Renal cortex interstitium (tissue), 11 donors: ENCODE results near the gene G6PC3. TPM values are rescaled to one million over a fixed set of nuclear protein-coding genes. Genes with fewer than 3 reads are reported as not detected.
"Not testable (repeated sequence)": the region's sequence is repeated elsewhere in the genome, so short reads cannot be mapped to it uniquely, and the experiment has no call there.

Experiments used
- DNase-seq, 11 donors: peaks; one replicate each; pipeline ENCODE4 v3.0.0-alpha.2; 2013; ENCODE audit warnings: low read depth in 9 of 11, low spot score in 4 of 11; ENCODE audit errors: extremely low read depth in 1 of 11
- polyA plus RNA-seq, 3 donors: library from polyadenylated mRNA; unstranded; fragments of 120-200 nt; gene quantifications; one replicate each; pipeline ENCODE4 v1.2.1, GENCODE V29; 2013; ENCODE audit not compliant: insufficient read length in 3 of 3

The G6PC3 gene
- polyA plus RNA-seq, 3 donors, result 73.8 to 90.2 (median 84.7) TPM

DNA sequence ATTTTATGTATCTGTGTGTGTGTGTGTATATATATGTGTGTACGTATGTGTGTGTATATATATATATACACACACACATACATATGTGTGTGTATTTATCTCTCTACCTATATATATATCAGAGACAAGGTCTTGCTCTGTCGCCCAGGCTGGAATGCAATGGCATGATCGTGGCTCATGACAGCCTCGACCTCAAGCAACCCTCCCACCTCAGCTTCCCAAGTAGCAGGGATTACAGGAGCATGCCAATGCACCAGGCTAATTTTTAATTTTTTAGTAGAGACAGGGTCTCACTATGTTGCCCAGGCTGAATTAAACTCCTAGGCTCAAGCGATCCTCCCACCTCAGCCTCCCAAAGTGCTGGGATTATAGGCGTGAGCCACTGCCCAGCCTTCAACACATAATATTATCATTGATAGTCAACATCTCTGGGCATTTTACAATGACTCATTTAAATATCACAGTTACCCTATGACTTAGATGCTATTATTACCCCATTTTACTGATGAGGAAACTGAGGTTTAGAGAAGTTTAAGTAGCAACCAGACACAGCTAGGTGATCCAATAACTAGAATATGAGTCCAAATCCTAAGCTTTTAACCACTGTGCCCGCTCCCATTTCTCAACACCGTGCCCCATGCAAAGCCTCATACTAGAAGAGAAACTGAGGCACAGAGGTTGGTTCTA is 24.3 kb downstream of the G6PC3 start:
- DNase-seq, result no peak

DNA sequence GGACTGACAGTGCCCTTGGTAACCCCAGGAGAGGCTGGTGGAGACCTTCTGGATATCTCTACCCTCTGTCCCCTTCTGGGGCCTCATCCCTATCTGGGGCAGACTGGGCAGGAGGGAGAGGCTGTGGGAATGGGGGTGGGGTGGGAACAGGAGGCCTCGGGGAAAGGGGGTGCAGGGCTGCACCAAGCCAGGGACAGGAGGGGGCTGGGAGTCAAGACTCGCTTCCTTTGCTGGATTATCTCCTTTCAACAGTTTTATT is 24.8 kb downstream of the G6PC3 start:
- no peak for DNase-seq

DNA sequence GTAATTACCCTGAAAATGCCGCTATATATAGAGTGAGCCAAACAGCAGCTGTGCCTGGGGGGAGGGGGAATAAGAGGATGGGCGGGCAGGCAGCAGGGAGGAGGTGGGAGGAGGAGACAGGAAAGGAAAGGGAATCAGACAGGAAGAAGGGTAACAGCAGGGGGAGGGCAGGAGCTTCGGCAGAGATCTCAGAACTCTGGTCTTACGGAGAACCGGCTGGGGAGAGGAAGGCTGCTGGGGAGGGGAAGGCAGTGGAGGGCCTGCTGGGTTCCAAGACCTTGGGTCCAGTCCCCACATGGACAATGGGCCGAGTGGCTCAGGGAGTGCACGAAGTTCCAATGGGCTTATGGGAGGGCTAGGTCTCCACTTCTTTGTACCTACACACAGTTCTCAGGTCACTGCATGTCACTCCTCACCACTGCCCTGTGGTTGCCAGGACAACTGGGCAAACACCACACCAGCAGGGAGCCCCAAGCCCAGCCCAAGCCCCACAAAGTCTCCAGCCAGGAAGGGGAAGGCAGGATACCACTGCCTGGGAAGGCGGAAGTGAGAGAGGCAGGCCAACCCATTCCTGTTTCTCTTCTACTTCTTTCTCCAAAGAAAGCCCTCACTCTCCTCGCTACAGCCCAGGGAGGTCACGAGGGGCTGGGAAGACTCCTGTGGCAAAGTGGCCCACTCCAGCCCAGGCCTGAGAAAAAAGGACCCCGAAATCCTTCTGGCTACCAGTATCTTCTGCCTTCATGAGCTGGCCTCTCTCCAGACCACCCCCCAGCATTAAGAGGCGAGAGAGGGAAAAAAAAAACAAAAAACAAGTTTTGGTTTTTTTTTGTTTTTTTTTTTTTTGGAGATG is 25.3 kb downstream of the G6PC3 start:
- peak; percentile 68 to 92 (median 83) for DNase-seq

DNA sequence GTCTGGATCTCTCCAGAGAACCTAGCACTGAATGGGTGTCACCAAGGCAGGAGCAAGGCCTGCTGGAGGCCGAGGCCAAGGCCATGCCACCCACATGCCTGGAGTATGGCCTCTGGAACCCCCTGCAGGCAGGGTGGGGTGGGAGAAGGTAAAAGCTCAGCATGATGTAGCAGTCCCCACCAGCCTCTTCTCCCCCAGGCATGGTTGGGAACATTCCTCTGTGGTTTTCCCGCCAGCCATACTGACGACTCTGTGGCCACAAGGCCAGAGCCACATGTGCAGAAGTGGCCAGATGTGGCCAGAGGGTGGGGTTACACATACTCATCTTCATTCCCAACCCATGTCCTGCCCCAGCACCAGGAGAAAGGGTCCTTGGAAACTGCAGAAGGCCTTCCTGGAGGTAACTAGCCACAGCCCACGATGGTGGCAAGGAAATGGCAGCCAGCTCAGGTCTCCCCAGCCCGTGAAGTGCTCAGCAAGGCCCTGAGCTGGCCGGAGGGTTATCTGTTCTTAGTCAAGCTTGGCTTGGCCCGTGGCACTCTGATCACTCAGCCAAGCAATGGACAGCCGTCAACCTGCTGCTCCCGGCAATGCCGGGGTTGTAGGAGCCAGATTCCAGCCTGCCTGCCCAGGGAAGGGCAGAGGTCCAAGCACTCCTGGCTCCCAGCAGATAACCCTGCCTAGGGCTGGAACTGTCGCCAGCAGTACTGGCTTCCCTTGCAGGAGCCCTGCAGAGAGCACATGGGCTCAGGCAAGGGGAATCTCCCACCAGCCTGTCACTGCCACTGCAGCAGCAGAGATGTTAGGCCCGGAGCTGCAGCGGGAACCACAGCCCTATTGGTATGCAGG is 26.8 kb downstream of the G6PC3 start:
- no peak for DNase-seq

DNA sequence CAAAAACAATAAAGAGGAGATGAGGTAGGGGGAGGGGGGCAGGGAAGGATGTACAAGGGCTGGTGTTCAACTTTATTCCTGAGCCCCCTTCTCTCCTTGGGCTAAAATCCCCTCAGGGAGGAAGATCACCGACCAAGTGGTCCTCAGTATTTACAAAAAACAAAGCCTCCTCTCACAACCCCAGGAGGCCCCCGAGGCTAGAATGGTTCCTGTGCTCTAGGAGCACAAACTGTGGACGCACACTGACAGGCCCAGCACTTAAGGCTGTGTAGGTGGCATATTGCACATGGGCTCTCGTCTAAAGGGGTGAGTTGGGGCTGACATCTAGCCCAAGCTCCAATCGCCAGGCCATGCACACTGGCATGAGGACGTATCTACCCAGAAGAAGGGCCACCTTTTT is 31.3 kb downstream of the G6PC3 start:
- DNase-seq, result not testable (repeated sequence)

DNA sequence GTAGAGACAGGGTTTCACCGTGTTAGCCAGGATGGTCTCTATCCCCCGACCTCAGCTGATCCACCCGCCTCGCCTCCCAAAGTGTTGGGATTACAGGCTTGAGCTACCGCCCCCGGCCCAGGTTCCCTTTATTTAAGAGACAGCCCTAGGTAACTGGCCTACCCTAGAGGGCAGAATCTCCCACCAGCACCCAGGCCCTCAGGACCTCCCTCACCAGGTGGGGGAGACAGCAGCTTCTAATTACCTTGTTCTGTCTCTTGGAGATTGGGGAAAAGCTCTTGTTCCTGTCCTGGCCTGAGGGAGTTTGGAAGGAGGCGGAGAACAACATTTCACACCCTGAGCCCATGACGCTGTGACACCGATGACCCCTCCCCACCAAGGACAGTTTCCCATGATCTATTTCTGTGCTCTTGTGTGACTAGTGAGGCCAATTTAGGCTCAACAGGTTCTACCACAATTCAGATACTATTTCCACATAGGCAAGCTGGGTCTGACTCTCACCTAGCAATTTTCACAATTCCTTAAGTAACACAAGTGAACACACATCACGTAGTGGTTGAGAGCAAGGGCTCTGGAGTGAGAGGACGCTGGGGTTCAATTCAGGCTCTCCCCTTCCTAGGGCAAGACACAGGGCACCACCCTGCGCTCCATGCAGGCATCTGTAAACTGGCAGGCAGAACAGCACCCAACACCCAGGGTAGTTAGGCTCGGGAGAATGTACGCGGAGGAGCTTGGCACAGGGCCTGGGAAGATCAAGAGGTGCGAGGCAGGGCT is 32.5 kb downstream of the G6PC3 start:
- DNase-seq, result no peak

DNA sequence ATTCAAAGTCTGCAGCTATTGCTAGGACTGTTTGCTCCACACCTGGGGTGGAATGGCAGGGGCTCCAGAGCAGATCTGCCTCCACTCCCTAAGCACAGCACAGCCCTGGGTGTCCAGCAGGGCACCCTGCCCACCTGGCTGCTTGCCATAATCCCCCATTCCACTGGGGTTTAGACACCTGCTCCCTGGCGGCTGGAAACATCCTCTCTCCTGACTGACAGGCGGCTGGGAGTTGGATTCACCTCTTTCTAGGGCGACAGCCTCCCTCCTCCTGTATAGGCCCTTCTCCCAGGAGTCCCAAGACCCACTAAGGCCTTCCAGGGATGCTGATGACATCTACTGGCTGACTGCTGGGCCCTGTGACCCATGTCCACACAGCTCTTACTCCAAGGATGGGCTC is 34.9 kb downstream of the G6PC3 start:
- no peak for DNase-seq

DNA sequence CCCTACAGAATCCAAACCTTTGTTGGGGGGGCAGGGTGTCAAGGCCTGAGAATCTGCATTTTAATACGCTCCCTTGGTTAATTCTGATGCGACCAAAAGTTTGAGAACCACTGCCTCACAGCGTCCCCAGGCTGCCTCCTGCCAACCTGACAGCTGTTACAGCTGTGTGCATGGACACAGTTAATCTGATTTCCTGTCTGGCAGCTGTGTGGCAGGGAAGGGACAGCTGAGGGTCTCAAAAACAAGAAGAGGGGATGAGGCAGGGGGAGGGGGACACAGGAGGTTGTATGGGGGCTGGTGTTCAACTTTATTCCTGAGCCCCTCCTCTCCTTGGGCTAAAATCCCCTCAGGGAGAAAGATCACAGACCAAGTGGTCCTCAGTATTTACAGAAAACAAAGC is 35.4 kb downstream of the G6PC3 start:
- DNase-seq, result no peak

DNA sequence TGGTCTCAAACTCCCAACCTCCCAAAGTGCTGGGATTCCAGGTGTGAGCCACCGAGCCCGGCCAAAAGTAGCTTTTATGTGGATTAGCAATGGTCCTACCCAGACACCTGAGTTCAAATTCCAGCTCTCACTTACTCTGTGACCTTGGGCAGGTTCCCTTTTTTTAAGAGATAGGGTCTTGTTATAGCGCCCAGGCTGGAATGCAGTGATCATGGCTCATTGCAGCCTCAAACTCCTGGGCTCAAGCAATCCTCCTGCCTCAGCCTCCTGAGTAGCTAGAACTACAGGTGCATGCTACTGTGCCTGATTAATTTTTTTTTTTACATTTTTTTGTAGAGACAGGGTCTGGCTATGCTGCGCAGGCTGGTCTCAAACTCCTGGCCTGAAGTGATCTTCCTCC is 36.3 kb downstream of the G6PC3 start:
- DNase-seq, result no peak

DNA sequence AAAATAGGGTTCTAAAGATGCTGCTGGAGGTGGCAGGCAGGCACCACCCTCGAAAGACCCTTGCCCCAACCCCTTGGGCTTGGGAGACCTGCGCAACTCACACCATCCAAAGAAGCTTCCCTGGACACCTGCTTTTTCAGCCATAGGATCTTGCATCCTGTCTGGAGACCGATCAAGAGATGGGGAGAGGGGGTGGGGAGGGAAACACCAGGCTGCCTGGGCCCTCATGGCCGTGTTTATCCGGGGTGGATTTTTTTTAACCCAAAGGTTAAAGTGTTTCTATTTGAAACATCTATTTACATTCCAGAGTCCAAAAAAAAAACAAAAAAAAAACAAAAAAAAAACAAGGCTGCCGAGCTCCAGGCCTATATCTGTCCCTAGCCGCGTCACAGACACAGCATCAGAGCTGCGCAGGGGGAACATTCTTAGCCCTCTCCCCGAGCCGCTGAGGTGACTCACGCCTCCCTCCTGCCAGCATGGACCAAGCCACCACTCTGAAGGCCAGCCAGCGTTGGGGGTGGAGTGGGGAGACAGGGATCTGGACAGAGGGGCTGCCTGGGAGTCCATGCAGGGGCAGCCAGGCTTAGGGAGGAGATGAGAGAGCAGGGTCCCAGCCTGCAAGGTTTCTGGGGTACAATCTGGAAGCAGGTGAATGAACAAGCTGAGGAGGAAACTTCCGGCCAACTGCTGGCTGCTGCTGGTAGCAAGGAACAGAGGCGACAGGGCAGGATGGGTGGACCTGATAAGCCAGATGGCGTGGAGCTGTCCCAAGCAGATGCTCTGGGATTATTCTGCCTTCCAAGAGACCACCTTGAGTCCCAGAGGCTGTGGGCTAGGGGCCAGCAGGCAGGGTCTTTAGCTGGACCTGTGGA is 38.1 kb downstream of the G6PC3 start:
- DNase-seq, result peak in 2 of 11 donors; percentile 39 to 52

DNA sequence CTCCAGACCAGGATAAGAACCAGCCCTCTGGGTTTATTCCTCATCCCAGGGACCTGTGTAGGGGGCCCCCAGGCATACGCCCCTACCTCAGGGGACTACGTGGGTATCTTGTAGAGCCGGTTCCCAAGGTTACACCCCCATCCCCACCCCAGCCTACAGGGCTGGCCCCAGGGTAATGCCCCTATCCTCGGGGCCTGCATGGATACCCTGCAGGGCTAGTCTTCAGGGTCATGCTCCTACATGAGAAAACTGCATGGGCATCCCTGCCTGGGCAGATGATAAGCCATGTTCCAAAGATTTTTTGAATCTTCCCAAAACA is 38.7 kb downstream of the G6PC3 start:
- DNase-seq, result no peak

DNA sequence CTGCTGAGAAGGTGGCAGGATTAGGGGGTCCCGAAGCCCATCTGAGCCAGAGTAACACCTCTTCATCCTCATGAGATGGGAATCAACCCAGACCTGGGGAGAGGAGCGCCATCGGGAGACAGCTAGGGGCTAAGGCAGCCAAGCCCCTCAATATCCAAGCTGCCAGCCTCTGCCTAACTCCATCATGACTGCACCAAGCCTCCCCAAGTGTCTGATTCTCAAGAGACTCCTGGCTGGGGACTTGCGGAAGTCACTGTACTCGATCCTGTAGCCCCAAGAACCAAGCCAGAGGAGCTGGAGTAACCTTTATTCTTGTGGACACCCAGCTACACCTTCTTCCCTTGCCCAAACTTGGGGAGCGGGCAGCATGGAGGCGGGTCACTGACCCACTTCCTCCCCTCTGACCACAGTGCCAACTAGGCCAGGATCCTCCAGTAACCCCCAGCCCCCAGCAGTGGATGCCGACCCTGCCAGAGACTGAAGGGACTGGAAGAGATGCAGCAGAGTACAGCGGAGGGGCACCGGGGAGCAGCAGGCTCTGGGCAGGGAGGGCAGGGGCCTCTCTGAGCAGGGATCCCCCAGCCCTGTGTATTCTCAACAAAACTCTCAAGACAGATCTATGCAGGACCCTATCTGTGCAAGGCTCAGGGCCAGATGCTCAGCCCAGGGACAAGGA is 39.6 kb downstream of the G6PC3 start:
- DNase-seq, result no peak

DNA sequence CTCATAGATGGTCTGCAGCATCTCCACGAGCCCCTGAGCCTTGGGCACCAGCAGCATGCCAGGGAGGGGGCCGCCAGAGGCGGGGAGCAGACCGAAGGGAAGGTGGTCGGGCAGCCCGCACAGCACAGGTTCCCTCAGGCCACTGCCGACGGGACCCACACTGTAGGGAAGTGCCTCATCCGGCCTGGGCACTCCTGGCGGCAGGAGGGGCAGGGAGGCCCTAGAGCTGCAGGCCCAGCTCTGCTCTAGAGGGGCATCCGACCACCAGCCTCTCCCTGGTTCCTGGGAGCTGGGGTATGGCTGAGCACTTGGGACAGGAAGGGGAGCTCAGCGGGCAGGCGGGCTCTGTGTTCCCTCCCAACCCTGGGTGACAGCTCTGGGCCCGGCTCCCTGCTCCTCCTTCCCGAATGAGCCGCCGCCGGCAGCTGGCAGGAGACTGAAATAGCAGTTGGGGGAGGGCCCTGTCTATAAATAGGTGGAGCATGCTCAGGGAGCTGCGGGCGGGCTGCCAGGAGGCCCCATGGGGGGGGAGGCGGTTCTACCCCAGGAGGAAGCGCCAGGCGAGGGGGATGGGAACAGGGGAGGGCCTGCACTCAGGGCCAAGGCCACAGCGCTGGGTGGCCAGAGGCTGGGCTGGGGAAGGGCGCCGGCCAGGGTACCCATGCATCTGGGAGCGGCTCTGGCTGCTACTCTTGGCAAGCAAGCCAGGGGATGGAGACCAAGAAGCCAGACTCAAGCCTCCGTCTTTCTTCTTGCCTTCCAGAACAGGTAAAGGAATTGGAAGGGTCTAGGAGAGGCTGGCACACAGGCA is 40.5 kb downstream of the G6PC3 start:
- peak; percentile 61 to 90 (median 84) for DNase-seq

DNA sequence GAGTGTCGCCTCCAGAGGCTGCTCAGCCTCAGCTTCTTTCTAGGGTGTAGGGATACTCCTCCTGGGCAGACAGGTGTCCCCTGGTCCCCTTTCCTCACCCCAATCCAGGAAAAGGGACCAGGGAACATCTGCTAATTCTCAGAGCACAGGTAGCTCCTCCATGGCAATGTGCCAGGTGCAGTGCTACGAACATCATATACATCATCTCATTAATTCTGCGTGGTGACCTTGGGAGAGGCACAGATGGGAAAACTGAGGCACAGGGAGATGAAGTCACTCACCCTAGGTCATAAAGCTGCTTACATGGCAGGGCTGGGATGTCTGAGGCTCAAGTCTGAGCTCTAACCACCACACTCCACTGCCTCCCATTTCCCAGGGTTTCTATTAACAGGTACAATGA is 41.2 kb downstream of the G6PC3 start:
- DNase-seq, result no peak

DNA sequence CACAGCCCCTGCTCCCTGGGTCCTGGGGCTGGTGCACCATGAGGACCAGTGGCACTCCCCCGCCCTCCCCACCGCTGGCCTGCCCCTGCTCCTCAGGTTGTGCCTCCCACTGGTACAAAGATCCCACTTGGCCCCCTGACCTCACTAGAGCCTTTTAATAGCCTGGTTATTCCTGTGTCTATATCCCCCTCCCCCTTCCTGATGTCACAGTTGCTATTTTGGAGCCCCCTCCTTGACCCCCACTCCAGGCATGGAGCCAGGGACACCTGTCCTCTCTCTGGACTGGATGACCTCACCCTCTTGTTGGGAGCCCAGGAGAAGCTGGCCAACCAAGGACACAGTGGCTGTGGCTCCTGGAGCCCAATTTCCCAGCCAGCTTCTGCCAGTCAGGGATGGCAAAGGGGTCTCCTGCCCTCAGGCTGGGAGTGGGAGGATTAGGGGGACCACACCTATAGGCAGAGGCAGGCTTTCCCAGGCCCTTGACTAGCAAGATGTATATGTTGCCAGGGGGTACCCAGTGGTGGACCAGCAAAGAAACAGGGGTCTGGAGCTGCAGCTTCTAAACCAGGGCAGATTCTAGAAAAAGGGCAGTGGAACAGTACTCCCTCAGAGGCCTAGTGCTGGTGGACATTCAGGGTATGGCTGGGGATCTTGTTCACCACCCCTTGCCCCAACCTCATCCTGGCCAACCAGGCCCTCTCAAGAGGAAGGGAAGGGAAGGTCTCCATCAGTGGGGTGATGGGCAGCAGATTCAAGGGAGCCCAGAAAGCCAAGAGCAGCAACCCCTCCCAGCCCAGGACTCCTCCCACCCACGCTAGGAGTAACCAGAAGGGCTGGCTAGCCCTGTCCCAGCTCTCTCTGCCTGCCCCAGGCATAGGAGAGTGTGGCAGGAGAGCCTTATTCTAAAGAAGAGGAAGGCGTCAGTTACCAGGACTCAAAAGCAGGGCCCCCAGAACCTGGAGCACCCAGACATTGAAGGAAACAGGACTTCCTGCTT is 42.0 kb downstream of the G6PC3 start:
- no peak for DNase-seq

DNA sequence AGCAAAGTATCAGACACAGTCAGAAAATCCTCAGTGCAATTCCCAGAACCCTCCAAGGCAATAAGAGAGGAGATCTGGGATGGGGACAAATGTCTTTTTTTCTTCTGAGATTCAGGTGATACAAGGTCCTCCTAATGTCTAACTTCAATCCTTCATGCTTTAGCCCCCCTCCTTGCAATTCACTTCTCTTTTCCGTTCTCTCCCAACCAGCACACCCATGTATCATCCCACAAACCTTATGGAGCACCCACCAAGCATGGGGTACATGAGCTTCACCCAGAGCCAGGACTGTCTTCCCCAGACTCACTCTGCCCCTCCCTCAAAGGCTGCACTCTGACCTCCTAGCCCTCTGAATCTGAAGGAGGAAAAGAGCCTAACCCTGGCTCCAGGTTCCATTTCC is 42.8 kb downstream of the G6PC3 start:
- no peak for DNase-seq
